IPS-15b (cell line): ENCODE results near the gene CTAG2.
"Not testable (repeated sequence)": the region's sequence is repeated elsewhere in the genome, so short reads cannot be mapped to it uniquely, and the experiment has no call there.

Experiments
- H3K27me3 ChIP-seq: one replicate; pipeline ENCODE4 v1.6.1; 2013; ENCODE audit warnings: low read length; ENCODE audit not compliant: control insufficient read depth, insufficient read depth
- H3K36me3 ChIP-seq: one replicate; pipeline ENCODE4 v1.6.1; 2013; ENCODE audit warnings: low read length; ENCODE audit not compliant: control insufficient read depth, insufficient read depth
- H3K4me1 ChIP-seq: one replicate; pipeline ENCODE4 v1.6.1; 2013; ENCODE audit warnings: mild to moderate bottlenecking, low read length; ENCODE audit not compliant: control insufficient read depth, insufficient read depth
- H3K4me3 ChIP-seq: one replicate; pipeline ENCODE4 v1.5.1; 2013; ENCODE audit warnings: low read depth, low read length
- H3K9ac ChIP-seq: one replicate; pipeline ENCODE4 v1.6.1; 2013; ENCODE audit warnings: low read depth, mild to moderate bottlenecking, low read length
- H3K9me3 ChIP-seq: one replicate; pipeline ENCODE4 v1.6.1; 2013; ENCODE audit warnings: mild to moderate bottlenecking, low read length; ENCODE audit not compliant: control insufficient read depth, insufficient read depth

The CTAG2 gene

DNA sequence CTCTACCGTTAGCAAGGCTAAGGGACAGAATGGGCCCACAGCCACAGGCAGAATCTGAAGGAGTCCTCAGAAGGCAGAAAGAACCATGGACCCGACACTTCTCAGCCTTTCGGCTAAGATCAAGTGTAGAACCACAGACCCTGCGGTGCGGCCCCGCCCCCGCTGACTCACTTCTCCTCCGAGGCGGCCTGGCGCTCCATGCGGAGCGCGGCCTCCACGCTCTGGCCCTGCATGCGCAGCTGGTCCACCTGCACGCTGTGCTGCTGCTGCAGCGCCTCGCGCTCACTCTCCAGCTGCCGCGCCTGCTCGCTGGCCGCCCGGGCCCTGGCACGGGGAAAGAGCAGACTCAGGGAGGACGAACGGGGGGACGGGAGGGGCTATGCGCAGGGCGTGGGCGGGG lies 9.7 kb downstream of the CTAG2 start:
- H3K9ac ChIP-seq, H3K27me3 ChIP-seq, H3K36me3 ChIP-seq, H3K4me1 ChIP-seq, H3K9me3 ChIP-seq, H3K4me3 ChIP-seq: not testable (repeated sequence)

DNA sequence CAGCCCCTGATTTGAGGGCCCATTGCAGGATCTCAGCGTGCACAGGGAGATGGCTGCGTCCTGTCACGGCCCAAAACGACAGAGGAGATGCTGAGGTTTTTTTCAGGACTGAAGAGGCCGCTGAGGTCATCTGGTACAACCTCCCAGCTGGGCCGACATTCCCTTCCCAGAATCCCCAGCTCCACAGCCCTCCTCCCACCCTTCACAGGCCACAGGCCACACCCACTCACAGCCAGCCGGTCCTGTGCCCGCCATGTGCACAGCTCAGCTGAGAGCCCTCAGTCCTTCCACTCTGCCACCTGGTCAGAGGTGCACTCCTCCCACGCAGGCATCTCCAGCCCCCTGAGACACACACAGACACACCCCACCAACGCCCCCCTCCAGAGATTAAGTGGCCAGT lies 11.6 kb downstream of the CTAG2 start:
- not testable (repeated sequence) for H3K36me3 ChIP-seq, H3K4me1 ChIP-seq, H3K27me3 ChIP-seq, H3K4me3 ChIP-seq, H3K9ac ChIP-seq, H3K9me3 ChIP-seq

DNA sequence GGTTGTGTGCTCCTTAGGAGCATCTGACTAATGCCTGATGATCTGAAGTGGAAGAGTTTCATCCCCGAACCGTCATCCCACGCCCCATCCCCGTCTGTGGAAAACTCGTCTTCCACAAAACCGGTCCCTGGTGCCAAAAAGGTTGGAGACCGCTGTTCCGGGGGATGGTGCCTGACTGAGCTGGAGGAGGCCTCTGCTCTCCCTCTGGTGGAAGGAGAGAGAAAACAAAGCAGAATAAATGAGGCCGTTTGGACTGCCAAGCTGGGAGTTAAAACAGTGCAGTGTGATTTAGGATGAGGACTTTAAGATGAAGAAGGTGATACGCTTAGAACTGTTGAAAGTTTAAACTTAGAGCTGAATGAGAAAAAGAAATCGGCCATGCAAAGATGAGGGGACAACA lies 19.7 kb downstream of the CTAG2 start:
- H3K9me3 ChIP-seq, H3K4me3 ChIP-seq, H3K4me1 ChIP-seq, H3K27me3 ChIP-seq, H3K36me3 ChIP-seq, H3K9ac ChIP-seq: not testable (repeated sequence)

DNA sequence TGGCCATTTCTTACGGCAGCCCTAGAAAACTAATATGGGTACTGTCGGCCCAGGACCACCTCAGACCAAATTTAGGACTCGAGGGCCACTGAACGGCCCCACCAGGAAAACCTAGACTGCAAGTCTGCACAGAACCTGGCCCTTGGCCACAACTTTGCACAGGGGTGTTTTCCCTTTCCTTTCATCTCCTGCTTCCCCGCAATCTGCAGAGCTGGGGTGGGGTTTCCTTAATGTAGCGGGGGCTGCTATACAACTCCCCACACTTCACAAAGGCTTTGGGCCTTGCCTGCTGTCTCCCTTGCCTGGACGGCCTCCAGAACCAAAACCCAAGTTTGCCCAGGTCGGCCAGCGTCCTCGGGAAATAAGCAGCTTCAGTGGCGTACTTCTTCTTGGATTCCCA lies 22.4 kb downstream of the CTAG2 start:
- H3K27me3 ChIP-seq, H3K36me3 ChIP-seq, H3K4me1 ChIP-seq, H3K9me3 ChIP-seq, H3K9ac ChIP-seq, H3K4me3 ChIP-seq: not testable (repeated sequence)

DNA sequence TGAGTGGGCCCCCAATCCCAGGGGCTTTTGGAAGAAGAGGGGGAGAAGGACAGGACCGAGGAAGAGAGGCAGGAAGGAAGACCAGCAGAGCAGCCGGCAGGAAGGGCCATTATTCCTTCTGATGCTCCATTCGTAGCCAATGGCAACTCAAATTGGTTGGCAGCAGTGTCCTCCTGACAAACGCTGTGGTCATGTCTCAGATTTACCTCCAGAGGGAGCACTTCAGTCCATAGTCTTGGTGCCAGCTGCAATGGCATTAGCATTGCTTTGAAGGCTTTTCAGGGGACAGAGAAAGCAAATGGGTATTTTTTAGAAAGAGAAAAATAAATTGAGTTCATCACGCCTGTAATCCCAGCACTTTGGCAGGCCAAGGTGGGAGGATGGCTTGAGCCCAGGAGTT lies 24.4 kb downstream of the CTAG2 start:
- H3K9me3 ChIP-seq, H3K4me1 ChIP-seq, H3K27me3 ChIP-seq, H3K4me3 ChIP-seq, H3K9ac ChIP-seq, H3K36me3 ChIP-seq: not testable (repeated sequence)

DNA sequence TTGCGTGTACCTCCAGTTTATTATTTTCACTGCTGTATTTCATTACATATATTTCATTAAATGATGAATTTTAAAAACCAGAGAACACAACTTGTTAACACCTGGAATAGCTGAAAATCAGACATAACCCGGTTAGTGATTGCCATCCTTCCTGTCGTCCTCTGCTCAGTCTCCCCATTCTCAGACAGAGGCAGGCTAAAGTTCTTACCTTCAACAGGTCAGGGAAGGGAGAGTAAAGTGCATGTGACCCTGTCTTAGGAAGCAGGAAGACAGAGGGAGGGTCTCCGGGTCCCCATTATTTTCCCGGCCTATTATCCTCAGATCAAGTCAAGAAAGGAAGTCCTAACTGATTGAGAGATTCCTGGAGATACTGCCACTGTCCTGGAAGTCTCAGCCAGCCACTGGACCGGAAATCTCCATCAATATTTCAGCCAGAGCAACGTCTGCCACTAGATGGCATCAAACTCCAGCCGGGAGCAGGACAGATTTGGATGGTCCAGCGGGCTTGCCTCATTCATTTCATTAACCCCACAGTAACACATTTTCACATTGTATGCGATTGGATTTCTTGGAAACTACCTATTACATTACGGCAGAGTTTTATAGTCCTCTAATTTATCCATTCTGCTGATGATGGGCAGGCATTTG lies 32.5 kb downstream of the CTAG2 start:
- not testable (repeated sequence) for H3K9ac ChIP-seq, H3K4me1 ChIP-seq, H3K36me3 ChIP-seq, H3K27me3 ChIP-seq, H3K4me3 ChIP-seq, H3K9me3 ChIP-seq

DNA sequence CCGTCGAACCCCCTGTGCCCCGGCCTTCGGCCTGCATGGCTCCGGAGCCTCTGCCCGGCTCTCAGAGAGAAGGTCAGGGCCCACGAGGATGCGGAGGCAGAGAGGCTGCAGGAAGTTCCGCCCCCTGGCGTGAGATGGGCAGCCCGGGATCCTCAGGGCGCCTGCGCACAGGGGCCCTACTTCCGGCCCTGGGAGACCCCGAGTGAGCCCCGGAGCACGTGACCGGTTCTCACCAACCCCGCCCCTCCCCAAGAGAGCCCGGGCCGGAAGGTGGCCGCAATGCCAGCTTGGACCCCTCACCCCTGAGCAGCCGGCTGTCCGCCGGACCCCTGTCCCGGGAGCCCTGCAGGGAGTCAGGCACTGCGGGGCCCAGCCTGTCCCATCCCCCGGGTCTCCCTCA lies 34.2 kb downstream of the CTAG2 start, which contains the start of gene CTAG1B:
Gene CTAG1B, minus strand, starts transcription at position 101 of the 400 bp plus-strand sequence. Its CDS starts 64 bp downstream, at position 37.
- H3K36me3 ChIP-seq, H3K27me3 ChIP-seq, H3K9ac ChIP-seq, H3K4me1 ChIP-seq, H3K9me3 ChIP-seq, H3K4me3 ChIP-seq: not testable (repeated sequence)

DNA sequence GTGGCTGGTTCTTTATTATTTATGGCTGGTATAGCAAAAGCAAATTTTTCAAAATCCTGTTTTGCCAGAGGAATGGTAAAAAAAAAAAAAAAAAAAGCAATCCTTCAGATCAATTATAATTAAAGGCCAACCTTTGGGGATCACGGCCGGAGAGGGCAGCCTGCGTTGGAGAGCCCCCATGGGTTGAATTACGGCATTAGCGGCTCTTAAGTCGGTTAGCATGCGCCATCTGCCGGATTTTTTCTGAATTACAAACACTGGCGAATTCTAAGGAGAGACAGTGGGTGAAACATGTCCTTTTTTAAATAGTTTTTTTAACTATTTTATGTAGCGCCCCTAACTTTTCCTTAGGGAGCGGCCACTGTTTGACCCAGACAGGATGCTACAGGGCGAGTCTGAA lies 39.8 kb downstream of the CTAG2 start:
- H3K4me3 ChIP-seq, H3K4me1 ChIP-seq, H3K9me3 ChIP-seq, H3K27me3 ChIP-seq, H3K36me3 ChIP-seq, H3K9ac ChIP-seq: not testable (repeated sequence)

DNA sequence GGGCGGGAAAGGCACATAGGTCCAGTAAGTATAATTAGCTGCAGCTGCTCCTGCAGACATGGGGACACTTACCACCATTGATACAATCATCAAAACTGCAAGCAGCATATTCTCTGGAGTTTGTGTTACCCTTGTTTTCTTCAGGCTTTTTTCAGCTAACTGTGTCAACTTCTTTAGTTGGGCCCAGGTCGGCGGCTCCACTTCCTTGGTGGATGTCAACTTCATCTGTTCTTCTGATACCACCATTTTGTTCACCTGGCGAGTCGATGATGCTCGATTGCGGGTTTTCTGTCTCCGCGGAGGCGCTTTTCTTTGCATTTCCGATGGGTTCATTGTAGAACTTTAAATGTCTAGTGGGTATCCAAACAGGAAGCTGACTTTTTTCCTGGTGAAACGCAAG lies 42.2 kb downstream of the CTAG2 start:
- H3K4me3 ChIP-seq, H3K27me3 ChIP-seq, H3K9me3 ChIP-seq, H3K4me1 ChIP-seq, H3K9ac ChIP-seq, H3K36me3 ChIP-seq: not testable (repeated sequence)

DNA sequence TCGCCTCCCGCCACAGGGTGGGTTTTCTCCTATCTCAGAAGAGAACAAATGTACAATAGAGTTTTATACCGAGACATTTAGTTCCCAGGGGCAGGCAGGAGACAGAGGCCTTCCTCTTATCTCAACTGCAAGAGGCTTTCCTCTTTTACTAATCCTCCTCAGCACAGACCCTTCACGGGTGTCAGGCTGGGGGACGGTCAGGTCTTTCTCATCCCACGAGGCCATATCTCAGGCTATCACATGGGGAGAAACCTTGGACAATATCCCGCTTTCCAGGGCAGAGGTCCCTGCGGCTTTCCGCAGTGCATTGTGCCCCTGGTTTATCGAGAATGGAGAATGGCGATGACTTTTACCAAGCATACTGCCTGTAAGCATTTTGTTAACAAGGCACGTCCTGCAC lies 44.6 kb downstream of the CTAG2 start:
- not testable (repeated sequence) for H3K4me3 ChIP-seq, H3K9ac ChIP-seq, H3K9me3 ChIP-seq, H3K36me3 ChIP-seq, H3K27me3 ChIP-seq, H3K4me1 ChIP-seq

DNA sequence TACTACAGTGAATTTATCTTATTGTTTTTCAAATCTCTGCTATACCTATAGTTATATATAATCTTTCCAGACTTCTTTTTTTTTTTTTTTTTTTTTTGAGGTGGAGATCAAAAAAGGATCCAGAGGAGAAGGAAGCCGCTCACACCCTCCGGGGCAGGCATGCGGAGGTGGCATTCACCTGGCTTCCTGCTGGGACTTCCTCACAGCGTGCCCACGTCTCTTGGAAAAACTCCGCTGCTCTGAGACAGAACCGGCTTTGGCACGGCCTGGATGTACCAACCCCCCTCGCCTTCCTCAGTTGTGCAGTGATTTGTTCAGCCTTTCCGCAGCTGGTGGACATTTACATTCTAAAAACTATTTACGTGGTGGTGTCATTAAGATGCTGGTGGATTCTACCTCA lies 45.4 kb downstream of the CTAG2 start:
- not testable (repeated sequence) for H3K9me3 ChIP-seq, H3K36me3 ChIP-seq, H3K27me3 ChIP-seq, H3K9ac ChIP-seq, H3K4me1 ChIP-seq, H3K4me3 ChIP-seq

DNA sequence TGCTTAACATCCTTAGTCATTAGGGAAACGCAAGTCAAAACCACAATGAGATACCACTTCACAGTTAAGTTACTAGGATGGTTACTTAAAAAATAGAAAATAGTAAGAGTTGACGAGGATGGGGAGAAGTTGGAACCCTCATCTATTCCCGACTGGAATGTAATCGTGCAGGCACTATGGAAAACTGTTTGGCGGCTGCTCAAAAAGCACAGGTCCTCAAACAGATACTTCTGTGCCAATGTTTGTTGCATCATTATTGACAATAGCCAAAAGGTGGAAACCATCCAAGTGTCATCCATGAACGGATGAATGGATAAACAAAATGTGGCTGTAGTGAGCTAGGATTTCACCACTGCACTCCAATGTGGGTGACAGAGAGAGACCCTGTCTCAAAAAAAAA lies 46.0 kb downstream of the CTAG2 start:
- Histone ChIP-seq H3K4me3 (no peak overlapping the region), H3K36me3 (no peaks in the 10 kb centered on the region), H3K4me1 (no peaks in the 10 kb centered on the region), H3K27me3 (no peaks in the 10 kb centered on the region), H3K9ac (no peak overlapping the region), H3K9me3 (no peaks in the 10 kb centered on the region)

DNA sequence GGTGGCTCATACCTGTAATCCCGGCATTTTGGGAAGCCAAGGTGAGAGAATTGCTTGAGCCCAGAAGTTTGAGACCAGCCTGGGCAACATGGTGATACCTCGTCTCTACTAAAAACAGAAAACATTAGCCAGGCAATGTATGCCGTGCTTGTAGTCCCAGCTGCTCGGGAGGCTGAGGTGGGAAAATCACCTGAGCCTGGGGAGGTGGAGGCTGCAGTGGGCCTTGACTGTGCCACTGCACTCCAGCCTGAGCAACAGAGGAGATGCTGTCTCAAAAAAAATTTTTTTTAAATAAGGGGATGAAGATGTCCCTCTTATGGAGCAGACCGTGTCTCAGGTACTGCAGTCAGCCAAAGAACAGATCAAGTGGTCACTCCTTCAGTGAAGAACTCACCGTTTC lies 47.8 kb downstream of the CTAG2 start:
- Histone ChIP-seq H3K27me3 (no peaks in the 10 kb centered on the region), H3K4me1 (no peaks in the 10 kb centered on the region), H3K36me3 (no peaks in the 10 kb centered on the region), H3K9ac (no peak overlapping the region), H3K4me3 (no peak overlapping the region), H3K9me3 (no peaks in the 10 kb centered on the region)
